GM12891 (cell line): ENCODE data around the gene EYS.

Experiments used
- POLR2A ChIP-seq: IDR thresholded peaks from 2 replicates; pipeline ENCODE4 v1.6.1; 2011; ENCODE audit warnings: low read depth, low read length, control low read depth
- POLR2AphosphoS5 ChIP-seq: IDR thresholded peaks from 2 replicates; pipeline ENCODE4 v1.6.1; 2011; ENCODE audit warnings: low read depth, low read length, control low read depth
- POU2F2 ChIP-seq: IDR thresholded peaks from 2 replicates; pipeline ENCODE4 v1.6.1; 2011; ENCODE audit warnings: low read depth, mild to moderate bottlenecking, control low read depth, low read length, moderate library complexity
- SPI1 ChIP-seq: IDR thresholded peaks from 2 replicates; pipeline ENCODE4 v1.6.1; 2011; ENCODE audit warnings: low read depth, low read length, control low read depth
- TAF1 ChIP-seq: IDR thresholded peaks from 2 replicates; pipeline ENCODE4 v1.6.1; 2011; ENCODE audit warnings: low read depth, low read length, control low read depth

GRCh38 chr6:65557224-65557623, 149.8 kb downstream of the EYS start:
- TF ChIP-seq POLR2A (no peak), SPI1 (no peak), TAF1 (no peak), POLR2AphosphoS5 (no peak), POU2F2 (no peak)
